AG08395 (cell line): ENCODE data around the gene NRXN3.

Experiments used
- DNase-seq: peaks from one replicate; pipeline ENCODE4 v3.0.0; 2012; ENCODE audit warnings: mixed read lengths, low spot score

NRXN3 gene

GRCh38 chr14:79150226-79150625 lies 980.1 kb downstream of the NRXN3 start:
- no peak for DNase-seq

GRCh38 chr14:79157369-79157768 lies 987.2 kb downstream of the NRXN3 start:
- no peak for DNase-seq

GRCh38 chr14:79161571-79161970 lies 991.4 kb downstream of the NRXN3 start:
- DNase-seq, result no peak

DNA sequence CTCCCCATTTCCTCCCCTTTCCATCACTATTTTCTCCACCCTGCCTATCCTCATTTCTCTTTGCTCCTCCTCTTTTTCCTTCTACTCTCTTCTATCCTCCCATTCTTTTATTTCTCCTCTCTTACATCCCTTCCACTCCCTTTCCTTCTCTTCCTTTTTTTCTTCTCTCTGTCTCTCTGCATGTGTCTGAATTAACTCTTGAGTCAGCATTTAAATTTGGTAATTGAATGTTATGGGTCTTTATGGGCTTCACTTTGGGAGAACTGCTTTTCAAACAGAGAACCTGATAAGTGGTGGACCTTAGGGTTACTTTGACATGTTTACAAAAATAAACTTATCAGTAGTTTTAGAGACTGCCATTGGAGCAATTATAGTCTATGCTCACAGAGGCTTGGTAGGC lies 992.7 kb downstream of the NRXN3 start:
- DNase-seq, result no peak

DNA sequence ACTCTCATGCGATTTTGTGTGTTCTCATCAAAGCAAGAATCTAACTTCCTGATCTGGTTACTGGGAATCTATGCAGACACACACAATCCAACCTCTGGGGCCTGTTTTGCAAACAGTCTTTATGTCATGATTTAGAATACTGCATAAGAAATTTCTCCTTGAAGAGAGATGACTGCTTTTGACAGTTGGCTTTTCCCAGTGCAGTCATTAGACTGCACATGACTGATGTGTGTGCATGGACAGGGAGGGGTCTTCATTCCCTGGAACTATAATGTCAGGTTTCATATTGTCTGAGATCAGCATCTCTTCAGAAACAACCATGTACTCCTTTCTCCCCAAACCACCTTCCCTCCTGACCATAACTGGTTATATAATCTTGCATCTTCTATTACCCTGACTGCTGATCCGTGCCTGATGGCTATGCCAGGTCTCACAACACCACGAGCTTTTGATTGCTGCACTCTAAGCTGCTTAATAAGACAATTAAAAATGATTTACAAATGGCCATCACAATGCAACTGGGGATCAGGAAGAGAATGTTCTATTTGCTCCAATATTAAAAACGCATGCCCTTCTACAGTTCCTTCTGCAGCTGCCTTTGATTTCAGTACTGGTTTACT lies 995.4 kb downstream of the NRXN3 start:
- no peak for DNase-seq

DNA sequence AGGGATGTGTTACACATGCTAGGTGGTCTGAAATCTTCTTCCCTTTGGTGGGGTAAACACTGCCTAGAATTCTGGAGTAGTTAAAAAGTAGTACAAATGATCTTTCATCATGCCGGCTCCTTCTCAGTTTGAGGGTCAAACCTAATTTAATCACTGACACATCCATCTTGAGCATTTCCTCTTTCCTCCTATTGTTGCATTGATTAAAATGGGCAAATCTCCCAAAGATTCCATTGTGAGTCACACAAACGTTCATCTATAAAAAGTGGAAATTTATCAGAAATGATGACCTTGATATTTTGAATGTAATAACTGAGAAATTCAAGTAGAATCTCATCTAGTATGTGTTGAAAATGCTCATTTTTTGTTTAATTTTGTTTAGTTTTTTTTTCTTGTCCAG lies 996.0 kb downstream of the NRXN3 start:
- DNase-seq, result no peak

- no peak for DNase-seq
Measured at GRCh38 chr14:79167957-79168356, 997.8 kb downstream of the NRXN3 start.

DNA sequence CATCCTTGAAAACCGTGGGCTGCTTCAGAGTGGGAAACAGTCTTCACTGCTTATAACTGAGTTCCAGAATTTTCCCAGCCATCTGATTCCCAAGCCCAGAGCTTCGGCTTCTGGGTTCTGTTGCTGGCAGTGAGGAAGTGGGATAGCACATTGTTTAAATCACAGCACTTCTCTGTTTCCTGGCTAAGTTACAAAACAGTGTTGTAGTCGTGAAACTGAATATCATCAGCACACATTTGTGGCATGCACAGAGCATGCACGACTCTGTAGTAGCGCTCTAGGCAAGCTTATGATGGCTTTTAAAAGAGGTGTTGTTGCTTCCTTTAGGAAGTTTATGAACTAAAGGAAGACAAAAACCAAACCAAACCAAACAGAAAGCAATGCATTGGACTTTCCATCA lies 1005.5 kb downstream of the NRXN3 start:
- DNase-seq, result no peak

- DNase-seq, result no peak
Measured at GRCh38 chr14:79177106-79177505, 1006.9 kb downstream of the NRXN3 start.

- DNase-seq, result no peak
Measured at GRCh38 chr14:79178719-79179118, 1008.5 kb downstream of the NRXN3 start.

GRCh38 chr14:79179985-79180384 lies 1009.8 kb downstream of the NRXN3 start:
- no peak for DNase-seq

DNA sequence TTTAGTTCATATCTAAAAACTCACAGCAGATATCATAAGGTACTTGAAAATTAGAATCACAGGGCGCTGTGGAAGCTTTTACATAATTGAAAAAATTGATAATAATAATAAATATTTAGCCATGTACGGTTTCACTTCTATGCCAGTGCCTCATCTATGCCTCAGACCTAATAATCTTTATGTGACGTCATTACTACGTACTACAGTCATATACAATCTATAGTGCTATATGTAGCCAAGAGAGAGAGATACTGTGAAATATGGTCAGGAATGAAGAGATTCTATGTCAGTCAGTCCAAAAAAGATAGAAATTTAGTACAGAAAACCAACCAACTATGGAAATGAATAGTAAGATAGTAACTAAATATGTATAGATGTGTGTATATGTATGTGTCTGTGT lies 1010.5 kb downstream of the NRXN3 start:
- DNase-seq, result no peak

DNA sequence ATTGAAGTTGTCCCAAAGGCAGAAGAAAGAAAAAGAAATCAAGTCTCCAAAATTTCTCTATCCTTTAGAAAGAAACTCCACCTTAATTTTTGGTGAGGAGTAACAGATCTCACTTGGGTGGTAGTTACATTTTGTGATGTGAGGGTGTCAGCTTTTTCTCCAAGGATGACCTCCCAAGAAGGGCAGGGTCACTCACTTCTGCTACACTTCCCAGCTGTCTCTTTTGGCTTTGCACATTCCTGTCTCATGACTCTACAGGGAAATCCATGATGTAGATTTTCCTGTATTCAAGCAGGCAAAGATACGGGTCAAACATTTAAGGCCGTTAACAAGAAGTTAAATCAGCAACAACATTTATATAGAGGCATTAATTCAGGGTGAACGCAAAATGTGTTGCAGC lies 1016.4 kb downstream of the NRXN3 start:
- no peak for DNase-seq

DNA sequence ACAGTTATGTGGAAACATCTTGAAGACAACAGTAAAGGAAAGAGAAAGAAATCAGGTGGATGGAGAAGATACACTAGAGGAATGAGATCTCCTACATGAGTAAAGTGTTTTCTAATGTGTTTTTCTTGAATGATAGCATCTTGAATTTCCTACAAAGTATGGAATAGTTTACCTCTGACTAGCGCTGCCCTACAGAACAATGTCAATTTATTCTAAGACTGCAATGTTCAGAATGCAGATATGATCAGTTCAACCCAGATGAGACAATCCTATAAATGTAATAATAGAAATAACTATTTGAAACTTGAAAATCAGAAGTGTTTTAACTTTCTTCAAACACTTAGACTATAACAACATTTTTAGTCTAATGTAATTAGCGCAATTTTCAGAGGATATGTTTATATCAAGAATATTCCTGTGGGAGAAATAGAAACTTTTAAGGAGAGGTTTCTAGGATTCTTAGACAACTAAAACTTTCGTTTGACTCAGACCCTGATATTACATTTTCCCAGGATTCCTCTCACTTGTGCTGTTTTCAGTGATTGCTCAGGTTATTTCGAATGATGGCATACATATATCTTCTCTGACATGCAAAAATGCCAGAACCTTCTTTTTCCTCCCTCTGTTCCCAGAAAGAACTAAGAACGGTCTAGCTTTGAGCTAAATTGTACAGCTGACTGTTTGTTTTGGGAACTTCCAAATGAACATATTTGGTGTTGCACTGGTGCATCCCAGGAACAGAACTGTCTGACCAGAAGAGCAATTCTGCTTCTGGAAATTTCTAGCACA lies 1023.7 kb downstream of the NRXN3 start:
- no peak for DNase-seq

DNA sequence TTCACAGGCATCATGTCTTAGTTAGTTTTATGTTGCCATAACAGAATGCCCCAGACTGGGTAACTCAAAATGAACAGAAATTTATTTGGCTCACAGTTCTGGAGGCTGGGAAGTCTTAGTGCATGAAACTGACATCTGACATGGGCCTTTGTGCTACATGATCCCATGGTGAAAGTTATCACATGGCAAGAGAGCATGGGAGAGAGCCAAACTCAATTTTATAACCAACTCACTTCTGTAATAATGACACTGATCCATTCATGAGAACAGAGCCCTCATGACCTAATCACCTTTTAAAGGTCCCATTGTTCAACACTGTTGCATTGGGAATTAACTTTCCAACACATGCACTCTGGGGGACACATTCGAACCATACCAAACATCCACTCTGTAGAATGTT lies 1026.0 kb downstream of the NRXN3 start:
- no peak for DNase-seq

DNA sequence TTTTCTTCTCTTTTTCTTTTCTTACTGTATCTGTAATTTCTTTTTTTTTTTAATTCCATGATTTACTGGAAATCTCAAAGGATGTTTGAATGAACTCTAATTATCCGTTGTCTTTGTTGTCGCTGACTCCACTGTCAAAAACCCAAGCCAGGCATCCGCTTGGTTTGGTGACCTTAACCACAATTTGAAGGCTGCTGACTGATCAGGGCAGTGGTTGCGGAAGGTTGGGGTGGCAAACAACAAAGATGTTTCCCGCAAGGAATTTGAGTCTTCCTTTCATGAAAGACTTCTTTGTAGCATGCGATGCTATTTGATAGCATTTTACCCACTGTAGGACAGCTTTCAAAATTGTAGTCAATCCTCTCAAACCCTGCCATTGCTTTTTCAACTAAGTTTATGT lies 1027.3 kb downstream of the NRXN3 start:
- no peak for DNase-seq

DNA sequence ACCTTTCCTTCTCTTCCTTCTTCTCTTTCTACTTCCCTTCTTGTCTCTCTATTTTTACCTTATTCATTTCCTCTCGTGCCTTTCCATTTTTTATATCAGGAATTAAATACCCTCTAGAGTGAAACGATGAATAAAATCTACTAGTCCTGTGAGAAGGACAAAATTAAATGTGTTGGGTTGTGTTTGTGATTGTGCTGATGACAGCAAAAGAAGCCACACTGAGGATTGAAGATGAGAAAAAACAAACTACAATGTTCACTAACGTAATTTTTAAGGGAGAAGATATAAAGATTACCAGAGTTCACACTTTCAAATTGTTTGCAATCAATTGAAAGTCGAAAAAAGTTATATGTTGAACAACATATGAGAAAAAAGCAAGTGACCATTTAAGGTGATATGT lies 1029.0 kb downstream of the NRXN3 start:
- no peak for DNase-seq

DNA sequence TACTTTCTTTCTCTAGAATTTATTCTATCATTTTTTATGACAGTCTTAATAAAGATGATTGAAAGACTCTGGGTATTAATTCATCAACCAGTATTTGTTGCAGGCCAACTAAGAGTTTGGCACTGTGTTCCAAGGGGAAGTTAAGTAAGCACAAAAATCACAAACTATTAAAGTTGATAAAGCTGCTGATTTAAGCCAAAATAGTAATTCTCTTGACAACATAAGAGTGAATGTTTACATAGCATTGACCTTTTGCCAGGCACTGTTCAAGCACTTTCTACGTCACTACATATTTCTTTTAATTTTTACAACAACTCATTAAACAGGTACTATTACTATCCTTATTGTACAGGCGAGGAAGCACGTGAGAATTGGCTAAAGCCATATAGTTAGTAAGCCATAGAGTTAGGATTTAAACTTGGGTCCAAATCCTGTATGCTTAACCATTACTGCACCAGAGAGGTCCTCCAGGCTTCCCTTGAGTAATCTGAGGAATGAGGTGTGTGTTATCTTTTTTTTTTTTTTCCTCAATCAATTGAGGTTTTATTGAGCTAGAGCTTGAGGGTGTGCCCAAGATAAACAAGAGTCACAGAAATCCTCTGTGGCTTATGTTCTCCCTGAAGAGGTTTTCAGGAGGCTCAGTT lies 1031.5 kb downstream of the NRXN3 start:
- no peak for DNase-seq

DNA sequence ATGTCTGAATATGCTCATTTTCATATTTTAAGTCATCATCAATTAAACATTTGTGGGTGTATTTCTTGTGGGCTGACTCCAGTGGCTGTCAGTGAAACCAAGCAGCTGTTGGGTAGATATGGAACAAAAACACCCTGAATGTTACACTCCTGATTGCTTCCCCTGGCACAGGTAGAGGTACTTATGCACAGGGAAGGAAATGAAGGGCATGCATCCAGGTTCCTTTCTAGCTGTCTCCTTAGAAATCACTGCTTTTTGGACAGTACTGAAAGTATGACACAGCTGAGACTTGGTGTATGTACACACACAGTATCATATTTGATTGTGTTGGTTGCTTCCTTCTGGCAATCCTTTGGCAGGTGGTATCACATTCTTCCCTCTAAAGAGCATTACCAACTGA lies 1034.4 kb downstream of the NRXN3 start:
- no peak for DNase-seq

GRCh38 chr14:79209418-79209817 lies 1039.2 kb downstream of the NRXN3 start:
- no peak for DNase-seq

GRCh38 chr14:79225815-79226214 lies 1055.6 kb downstream of the NRXN3 start:
- DNase-seq, result no peak

DNA sequence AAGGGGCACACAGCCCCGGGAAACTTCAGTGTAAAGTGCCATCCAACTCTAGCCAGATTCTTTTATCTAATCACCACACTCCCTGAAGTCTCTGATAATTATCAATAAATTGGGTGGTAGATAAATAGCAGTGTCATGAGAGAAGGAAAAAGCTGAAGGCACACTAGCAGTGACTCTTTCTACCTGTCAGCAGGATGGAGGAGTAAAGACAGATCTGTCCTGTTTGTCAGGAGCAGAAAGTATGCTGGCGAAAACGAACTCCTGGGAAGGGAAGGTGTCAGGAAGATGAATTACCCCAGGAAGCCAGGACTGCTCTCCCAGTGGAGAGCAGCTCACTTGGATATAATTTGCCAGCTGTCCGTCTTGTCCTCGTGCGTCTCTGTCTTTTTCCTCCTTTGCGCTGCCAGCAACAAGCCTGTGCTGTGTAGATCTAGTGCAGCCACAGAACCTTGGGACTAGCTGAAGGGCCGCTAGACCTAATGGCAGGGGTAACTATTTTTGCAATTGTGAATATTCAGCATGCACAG lies 1059.3 kb downstream of the NRXN3 start:
- no peak for DNase-seq

DNA sequence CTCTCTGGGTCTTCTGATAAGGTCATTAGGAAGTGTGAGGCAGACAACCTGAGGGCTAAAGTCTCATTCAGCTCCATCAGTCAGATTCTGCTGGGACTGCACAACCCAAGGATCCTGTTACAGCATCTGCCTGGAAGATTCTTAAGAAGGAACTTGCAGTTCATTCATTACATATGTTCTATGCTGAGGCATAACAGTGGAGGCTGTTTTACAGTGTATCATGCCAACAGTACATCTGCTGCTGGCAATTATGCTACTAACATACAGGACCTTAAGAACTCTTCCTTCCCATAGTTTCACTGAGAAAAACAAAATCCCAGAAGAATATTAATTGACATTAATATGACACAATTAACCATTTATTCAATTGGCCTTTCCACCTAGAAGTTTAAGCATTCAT lies 1072.5 kb downstream of the NRXN3 start:
- DNase-seq, result no peak
